Left lobe of liver (tissue), 2 donors: ENCODE data around the gene GALNT17. TPM values are rescaled to one million over a fixed set of nuclear protein-coding genes. Genes with fewer than 3 reads are reported as not detected.

Experiments used
- ATAC-seq: fragments of 200-7000 bp; cut with Tn5 transposase; one replicate; pipeline ENCODE4 v1.9.1; 2020; ENCODE audit warnings: mild to moderate bottlenecking, moderate library complexity
- DNase-seq: peaks from one replicate; pipeline ENCODE4 v3.0.0-alpha.2; 2020; ENCODE audit warnings: low spot score
- total RNA-seq: library from RNA; stranded (reverse); gene quantifications from one replicate; pipeline ENCODE4 v1.2.1, GENCODE V29; 2021
- donor health status: DM: no; HTN: no; CAD: no; lungs with moderate emphysema.
- donor health status: DM: no; HTN: yes; CAD: no.

The GALNT17 gene
- total RNA-seq, 1 donor from 2014 or later = 0.18 TPM

DNA sequence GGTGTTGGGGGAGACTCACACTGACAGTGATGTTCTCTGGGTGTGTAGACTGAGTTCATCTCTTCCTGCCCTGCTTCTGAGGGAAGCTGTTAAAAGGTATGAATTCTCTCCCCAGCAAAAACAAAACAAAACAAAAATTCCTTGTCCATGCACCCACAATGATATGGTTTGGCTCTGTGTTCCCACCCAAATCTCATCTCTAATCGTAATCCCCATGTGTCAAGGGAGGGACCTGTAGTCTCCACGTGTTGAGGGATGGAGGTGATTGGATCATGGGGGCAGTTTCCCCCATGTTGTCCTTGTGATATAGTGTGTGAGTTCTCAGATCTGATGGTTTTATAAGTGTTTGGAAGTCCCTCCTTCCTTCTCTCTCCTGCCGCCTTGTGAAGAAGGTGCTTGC, 245.5 kb downstream of the GALNT17 start:
- ATAC-seq (no peak), DNase-seq (peak; percentile 3)

DNA sequence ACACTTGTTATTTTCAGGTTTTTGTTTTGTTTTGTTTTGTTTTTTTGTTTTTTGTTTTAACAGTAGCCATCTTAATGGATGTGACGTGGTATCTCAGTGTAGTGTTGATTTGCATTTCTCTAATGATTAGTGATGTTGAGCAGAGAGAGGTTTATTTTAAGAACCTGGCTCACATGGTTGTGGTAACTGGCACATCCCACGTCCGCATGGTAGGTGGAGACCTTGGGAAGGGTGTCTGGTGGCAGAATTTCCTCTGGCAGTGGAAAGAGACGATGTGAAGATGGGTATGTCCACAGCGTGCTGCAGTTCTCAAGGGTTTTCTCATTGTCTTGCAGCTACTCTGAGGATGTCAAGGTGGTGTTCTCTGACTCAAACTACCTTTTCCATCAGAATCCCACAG, 252.2 kb downstream of the GALNT17 start:
- no peak for ATAC-seq
- no peak for DNase-seq

DNA sequence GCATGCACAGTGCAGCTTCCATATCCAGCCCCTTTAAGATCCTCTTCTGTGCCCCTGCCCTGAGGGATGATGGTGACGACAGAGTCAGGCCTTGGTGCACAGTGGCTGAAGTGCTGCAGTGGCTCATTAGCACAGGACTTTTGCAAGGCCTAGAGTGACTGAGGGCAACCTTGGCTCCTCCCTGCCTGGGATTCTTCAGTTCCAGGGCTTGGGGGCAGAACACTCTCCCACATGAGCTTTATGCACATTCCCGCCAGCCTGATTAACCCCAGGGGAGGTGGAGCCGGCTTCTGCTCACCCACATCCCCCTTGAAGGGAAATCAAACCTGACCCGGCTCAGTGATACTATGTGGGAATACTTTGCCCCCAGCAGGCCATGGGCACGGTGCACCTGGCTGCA, 253.4 kb downstream of the GALNT17 start:
- ATAC-seq (no peak), DNase-seq (no peak)

DNA sequence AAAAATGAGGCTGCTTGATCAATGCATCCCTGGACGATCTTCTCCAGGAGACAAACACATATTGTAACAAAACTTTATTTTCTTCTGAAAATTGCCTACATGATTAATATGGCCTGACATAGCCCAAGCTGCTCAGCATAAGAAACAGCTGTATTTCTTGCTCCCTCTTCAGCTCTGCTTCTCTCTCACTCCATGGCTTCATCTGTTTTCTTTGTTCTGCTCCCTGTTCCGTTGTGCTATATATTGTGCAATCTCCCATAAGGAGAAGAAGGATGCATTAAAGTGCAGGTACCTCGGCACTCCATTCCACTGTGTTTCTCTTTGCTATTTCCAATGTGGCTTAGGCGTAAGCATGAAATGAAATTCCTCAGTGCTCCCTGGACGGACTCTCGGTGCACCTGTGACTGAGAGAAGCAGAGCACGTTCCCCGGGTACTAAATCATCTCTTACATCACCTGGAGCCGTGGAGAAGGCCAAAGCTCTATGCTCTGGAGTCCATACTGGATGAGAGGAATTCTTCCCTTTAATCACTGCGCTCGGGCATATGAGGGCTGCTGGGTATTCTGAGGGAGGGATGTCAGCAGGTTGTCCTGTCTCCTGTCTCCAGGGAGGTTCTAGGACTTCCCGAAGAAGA, 254.3 kb downstream of the GALNT17 start:
- DNase-seq (no peak), ATAC-seq (no peak)

DNA sequence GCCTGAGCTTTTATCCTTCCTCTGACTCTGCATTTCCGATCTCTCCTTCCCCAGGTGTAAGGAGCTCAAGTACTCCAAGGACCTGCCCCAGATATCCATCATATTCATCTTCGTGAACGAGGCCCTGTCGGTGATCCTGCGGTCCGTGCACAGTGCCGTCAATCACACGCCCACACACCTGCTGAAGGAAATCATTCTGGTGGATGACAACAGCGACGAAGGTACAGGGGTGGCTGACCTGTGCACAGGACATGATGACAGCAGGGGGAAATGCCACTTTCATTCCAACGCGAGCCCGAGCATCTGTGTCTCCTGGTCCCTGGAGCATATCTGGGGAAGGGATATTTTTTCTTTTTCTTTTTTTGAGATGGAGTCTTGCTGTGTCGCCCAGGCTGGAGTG, 256.2 kb downstream of the GALNT17 start:
- DNase-seq = no peak
- ATAC-seq = no peak

DNA sequence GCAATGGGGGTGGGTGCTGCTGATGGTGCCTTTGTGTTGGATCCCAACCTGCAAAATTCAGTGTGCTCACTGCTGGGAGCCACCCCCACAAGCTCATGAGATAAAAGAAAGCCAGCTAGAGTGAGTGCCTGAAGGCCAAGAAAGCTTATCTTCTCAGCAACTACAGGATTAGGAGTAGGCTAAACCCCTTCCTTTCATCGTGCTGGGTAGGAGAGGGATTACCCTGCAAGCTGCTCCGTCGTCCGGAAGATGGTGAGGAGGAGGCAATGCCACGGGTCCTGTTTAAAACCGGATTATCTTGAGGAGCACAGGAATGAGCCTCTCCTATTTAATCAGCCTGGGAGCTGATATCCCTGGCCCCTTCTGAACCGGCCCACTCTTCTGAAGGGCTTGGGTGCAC, 258.0 kb downstream of the GALNT17 start:
- ATAC-seq = no peak

DNA sequence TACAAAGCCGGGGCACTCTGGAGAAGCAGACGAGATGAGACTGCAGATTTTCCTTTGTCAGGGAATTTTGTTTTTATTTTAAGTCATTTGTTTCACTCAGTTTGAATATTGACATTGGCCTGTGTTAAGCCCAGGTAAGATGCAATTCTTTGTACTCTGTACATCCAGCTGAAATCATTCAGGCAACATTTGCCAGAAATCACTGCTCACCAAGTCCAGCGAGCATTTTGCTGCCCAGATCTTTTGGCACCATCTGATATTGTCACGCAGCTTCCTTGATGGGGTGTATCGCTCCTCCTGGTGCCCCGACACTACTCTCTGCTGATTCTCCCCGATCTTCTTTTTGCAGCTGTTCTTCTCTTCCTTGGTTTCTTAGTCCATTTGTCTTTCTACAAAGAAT, 261.7 kb downstream of the GALNT17 start:
- DNase-seq = no peak
- ATAC-seq = no peak

More for the DNA sequence above, 258.0 kb downstream of the GALNT17 start:
- no peak for DNase-seq

DNA sequence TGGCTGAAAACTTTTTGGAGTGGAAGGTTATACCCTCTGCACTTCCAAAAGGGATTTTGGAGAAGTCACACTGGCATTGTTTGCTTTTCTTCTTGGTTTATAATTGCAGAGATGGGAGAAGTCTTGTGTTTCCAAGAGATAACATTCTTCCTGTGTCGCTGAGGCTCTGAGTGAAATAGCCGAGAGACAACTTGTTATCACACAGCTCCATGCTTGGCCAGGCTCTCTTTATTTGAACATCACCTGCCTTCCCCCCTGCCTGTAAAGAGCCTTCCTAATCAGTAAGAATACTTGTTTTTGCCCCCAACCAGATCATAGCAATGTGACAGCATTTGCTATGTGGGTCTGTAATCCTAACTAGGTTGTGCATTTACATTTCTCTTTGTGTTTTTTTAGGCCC, 270.7 kb downstream of the GALNT17 start:
- DNase-seq = no peak
- no peak for ATAC-seq

DNA sequence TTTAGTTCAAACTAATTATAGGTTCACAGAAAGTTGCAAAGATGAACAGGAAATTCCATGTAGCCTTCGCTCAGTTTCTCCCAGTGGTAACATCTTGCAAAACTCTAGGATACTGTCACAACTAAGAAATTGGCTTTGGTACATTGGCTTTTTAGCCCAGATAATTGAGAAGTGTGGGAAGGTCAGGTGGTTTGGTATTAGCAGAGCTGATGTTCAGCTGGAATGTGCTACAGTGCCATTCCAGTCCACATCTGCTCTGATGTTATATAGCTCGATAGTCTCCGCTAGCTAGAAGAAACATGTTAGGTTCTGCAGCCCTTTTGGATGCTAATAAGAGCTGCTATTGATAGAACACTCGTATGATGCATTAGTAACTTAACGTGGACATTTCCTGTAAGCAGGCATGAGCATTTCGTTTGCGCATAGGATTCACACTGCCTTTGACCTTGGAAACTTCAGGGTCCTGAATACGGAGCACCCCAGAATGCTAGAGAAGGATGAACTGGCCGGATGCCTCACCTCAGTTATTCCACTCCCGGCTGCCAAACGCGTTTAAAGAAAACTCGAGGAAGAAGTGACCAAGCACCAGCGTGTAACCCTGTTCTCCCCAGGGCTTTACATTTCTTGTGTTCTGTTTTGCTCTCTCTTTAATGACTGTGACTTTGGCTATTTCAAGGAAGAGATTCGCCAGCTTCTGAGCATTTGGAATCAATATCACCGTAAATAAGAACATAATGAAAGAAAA, 271.4 kb downstream of the GALNT17 start:
- DNase-seq = no peak
- no peak for ATAC-seq

DNA sequence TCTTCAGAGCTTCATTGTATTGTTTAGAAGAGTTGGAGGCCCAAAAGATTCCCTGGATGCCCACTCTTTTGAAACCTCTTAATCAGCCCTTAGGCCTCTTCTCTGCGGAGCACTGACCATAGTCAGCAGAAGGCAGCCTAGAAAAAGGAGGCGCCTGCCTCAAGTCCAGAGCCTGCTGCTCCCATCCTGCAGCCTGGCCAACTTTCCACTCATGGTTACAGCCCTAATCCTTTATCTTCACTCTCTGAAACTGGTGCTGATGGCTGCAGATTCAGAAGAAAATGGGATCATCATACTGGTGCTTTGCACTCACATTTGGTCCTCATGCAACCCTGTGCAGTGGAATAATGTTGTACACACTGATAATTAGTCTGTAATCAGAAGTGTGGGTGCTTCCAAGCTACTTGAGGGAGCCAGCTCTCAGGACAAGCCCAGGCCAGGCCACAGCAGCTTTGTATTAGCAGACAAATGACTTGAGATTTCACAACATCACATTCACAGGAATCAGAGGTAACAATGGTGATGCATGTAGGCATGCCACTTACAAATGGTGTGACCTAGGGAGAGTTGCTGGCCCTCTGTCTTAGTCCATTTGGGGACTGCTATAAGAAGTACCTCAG, 272.9 kb downstream of the GALNT17 start:
- no peak for DNase-seq
- ATAC-seq = no peak

DNA sequence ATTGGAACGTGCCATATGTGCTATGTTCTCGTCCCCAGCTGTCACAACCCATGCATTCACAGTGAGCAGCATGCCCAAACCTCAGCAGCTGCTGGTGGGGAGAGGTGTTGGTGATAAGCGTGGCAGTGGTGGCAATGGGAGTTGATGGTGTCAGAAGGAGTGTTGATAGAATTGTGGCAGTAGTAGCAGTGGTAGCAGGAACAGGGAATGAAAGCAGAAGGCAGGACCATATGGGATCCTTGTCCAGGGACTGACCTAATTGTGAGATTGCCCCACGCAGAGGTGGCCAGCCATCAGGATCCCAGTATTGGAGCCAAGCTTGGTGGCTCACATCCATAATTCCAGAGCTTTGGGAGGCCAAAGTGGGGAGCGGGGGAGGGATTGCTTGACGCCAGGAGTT, 276.3 kb downstream of the GALNT17 start:
- ATAC-seq = no peak

DNA sequence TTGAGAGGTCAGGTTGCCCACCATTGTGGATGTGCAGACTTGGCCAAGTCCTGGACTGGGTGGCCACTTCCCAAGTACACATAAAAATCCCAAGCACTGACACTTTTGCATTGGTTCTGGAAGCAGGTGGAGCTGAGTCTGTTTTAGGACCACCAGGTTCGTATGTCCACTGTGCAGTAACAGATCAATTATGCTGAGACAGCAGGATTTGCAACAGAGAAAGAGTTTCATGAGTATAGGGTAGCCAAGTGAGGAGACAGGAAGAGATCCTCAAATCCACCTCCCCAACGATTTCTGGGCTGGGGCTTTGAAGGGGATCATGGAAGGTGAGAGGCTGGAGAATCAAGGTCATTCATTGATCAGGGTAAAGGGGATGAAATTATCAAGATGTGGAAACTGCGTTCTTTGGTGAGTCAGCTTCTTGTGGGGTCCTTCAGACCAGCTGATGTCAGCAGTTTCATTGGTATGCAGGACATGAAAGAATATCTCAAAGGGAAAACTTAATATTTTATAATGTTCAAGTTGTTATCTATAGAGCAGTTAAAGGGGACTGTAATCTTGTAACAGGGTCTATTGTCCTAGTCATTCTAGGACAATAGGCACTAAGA, 277.7 kb downstream of the GALNT17 start:
- ATAC-seq (no peak), DNase-seq (no peak)

More for the DNA sequence above, 276.3 kb downstream of the GALNT17 start:
- no peak for DNase-seq

DNA sequence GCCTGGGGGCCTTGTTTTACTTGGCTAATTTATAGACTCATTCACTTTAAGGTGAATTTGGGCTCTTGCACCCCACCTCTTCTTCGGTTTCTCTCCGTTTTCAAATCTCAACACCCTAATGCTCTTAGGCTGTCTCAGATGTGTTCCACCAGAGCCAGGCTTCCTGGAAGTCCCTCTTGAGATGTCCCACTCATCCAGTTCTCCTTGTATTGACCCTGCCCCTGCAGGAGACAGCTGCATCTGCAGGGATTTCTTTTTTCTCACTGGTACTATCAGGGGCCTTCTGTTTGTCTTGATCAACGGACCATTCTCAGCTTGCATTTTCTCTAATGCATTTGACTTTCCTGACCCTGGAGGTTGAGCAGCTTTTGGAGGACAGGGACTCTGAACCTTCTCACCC, 279.5 kb downstream of the GALNT17 start:
- ATAC-seq = no peak
- DNase-seq = no peak

DNA sequence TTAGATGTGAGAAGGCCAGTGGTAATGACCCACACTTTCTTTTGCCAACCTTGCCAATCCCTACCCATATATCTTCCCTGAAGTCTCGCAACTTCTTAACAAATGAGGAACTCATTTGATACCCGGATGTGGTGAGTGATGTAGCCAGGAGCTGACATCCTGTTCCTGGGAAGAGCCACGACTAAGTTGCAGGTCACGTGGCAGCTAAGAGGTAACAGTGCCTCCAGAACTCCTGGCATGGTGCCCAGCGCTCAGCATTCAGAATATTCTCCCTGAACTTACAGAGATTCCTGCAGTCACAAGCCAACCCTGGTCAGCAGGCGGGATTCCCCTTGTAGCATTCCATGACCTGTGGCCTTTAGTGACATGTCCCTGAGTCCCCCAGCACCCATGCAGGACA, 282.5 kb downstream of the GALNT17 start:
- no peak for ATAC-seq
- DNase-seq = no peak

DNA sequence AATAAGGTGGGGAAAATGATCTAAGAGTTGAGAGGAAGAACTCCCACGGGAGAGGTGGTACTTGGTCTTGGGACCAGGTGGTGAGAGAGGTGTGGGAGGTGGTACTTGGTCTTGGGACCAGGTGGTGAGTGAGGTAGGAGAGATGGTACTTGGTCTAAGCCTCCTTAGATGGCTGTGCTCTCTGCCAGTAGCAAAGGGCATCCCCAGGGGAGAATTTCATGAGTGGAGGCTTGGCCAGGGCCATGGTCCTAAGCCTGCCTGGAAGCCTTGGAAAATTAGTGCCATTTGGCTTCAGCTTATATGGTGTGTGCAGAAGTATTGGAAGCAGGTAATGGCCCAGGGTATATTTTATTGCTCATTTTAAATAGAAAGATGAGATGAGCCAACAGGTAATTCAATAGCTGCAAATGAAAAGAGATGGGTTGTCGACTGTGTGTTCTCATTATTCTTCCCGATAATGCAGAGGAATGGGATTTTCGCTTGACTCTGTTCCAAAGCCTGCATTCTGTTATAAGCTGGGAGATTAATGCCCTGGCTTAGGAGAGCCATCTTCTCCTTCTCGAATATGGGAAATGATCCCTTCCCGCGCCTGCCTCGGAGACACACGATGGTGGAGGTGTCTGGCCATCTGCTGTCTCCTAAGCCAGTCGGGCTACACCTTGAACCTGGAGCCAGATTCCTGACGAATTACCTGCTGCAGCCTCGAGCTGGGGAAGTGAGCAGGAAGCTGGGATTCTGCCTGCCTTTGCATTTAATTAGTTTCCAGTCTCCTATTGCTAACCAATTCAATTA, 287.8 kb downstream of the GALNT17 start:
- DNase-seq (no peak), ATAC-seq (no peak)

DNA sequence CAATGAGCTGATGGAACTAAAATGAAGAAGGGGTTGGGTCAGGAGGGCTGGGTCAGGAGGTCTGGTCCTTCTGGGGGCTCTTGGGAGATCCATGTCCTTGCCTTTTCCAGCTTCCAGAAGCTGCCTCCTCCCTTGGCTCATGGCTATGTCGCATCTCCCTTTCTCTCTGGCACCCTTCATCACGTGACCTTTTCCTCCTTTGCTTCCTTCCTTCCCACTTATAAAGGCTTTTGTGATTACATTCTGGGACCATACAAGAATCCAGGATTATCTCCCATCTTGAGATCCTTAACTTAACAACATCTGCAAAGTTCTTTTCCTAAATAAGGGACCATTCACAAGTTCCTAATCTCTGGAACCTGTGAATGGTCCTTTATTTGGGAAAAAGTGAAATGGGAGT, 290.2 kb downstream of the GALNT17 start:
- no peak for DNase-seq
- ATAC-seq = no peak

DNA sequence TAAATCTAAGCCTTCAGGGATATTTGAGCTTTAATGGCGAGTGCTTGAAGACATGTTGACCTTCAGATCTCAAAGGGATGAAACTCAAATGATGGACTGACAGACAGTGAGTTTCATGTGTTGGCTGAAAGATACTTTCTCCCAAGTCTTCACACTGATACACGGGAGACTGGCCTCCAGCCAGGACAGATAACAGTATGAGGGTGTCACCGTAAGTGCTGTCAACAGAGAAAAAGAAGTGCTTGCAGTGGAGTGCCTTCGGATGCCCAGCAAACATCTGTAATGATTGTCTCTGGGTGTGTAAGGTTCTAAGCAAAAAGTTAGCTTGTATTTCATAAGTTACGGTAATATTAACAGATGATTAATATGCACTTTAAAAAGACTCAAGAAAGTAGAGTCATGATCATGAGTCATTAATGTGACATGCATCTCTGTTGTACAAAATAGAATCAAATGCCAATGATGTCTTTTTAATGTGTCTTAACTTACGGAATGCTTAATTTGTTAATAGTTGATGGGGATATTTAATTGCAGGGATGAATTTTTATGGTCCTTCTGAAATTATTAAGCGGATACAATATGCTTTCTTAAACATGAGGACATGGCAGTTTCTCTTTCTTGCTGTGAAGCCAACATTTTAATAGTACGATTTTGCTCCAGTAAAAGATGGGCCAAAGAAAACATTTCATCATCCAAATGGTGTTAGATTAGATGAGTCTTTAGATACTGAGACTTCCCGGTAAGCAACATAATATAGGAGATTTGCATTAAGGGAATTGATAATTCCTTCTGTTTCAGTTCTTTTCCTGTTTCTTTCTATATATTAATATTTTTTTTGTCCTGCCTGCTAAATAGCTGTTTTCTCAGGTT, 292.5 kb downstream of the GALNT17 start:
- DNase-seq (no peak), ATAC-seq (no peak)

DNA sequence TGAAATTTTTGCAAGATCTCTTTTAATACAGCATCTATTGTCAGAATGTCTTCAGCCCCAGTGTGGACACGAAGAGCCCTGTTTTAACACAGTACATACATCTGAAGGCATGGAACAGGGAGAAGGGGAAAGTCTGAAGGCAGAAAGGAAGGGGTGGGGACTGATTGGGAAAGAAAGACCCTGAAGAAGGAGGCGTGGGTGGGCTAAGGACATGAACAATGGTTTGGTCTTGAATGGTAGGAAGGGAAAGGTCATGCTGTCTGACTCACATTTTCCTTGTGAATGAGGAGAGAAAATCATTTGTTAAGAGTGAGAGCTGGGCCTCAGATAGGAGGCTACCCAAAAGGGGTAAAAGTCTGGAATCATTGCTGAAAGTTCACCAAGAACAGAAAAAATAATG, 297.1 kb downstream of the GALNT17 start:
- DNase-seq (no peak), ATAC-seq (no peak)

DNA sequence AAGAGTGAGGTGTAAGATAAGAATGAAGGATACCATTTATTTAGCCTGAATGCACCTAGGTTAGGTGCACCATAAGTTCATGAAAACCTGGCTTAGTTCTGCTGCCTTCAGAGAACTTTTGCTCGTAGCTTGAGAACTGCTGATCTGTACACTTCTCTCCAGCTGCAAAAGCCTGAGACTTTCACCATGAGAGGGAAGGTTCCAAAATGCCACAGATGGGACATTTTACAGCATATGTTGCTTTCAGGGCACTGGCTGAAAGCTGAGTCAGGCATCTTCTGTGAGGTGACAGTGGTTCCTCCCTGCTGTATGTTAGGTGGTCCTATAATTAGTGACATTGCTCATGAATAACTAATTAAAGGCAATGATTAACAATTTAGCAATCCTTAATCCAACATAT, 298.3 kb downstream of the GALNT17 start:
- ATAC-seq = no peak
- DNase-seq = no peak

DNA sequence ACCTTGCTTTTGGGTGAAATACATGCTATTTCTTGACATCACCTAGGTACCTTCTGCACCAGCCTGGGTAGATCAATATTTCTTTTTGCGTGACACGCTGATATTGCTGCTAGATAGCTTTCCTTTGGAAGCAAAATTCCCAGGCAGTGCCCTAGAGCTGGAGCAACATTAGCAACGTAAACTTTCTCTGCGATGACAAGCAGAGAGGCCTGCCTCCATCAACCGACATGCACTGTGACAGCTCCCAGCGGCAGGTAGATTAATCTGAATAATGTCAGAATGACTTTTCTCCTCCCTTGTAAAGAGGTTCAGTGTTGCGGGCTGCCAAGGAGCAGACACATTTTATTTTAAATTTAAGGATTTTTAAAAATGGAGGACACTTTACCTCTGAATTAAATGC, 307.4 kb downstream of the GALNT17 start:
- DNase-seq = no peak
- ATAC-seq = no peak
